ENCODE data around the gene GNB1.

GNB1 gene

GRCh38 chr1:1826356-1827088 is 64.4 kb downstream of the GNB1 start:
- TF ChIP-seq CTCF (IDR thresholded peaks at IDR 0.05; ENCODE audit: insufficient read depth, low read length, poor library complexity, severe bottlenecking), result no peak
- no peak for TF ChIP-seq EZH2phosphoT487 (conservative IDR thresholded peaks at IDR 0.05; ENCODE audit: low read length)
- Histone ChIP-seq H3F3A (ENCODE audit: insufficient read depth) (peaks cover 6% of the 10 kb centered on the region; the same call in 1 of the 2 replicates), H3K27ac (ENCODE audit: low read depth, low read length) (no peak overlapping the region), H2AFZ (ENCODE audit: low read depth, low read length, severe bottlenecking) (no peak overlapping the region), H4K20me1 (ENCODE audit: low read depth, low read length) (peaks cover 4% of the 10 kb centered on the region; the same call in 1 of the 2 replicates), H3K9me3 (ENCODE audit: insufficient read depth, low read length) (no peaks in the 10 kb centered on the region), H3K27me3 (ENCODE audit: low read length) (no peaks in the 10 kb centered on the region), H3K4me3 (ENCODE audit: insufficient read depth, low read length, poor library complexity, severe bottlenecking) (no peak overlapping the region), H3K9me2 (replicated peaks; ENCODE audit: insufficient read depth, low read length) (no peaks in the 10 kb centered on the region), H3K79me2 (ENCODE audit: insufficient read depth, low read length) (peaks cover 80% of the 10 kb centered on the region), H3K9ac (ENCODE audit: low read length) (no peak overlapping the region), H3K36me3 (ENCODE audit: low read length) (peaks cover 28% of the 10 kb centered on the region; the same call in 1 of the 2 replicates), H3K4me2 (ENCODE audit: low read depth, low read length, poor library complexity, severe bottlenecking) (no peak overlapping the region)

- peaks cover 33% of the 10 kb centered on the region; the same call in 1 of the 2 replicates for H3K36me3 ChIP-seq (ENCODE audit: low read length)
Measured at GRCh38 chr1:1825217-1825616, 65.7 kb downstream of the GNB1 start.

GRCh38 chr1:1819762-1820161 is 71.1 kb downstream of the GNB1 start:
- Histone ChIP-seq H3K4me3 (ENCODE audit: insufficient read depth, low read length, poor library complexity, severe bottlenecking) (no peak overlapping the region), H3K9ac (ENCODE audit: low read length) (no peak overlapping the region), H3K79me2 (ENCODE audit: insufficient read depth, low read length) (peaks cover 44% of the 10 kb centered on the region), H4K20me1 (ENCODE audit: low read depth, low read length) (peaks cover under 1% of the 10 kb centered on the region; the same call in 1 of the 2 replicates), H3K9me2 (replicated peaks; ENCODE audit: insufficient read depth, low read length) (no peaks in the 10 kb centered on the region), H3K4me2 (ENCODE audit: low read depth, low read length, poor library complexity, severe bottlenecking) (no peak overlapping the region), H3K36me3 (ENCODE audit: low read length) (peaks cover 37% of the 10 kb centered on the region), H2AFZ (ENCODE audit: low read depth, low read length, severe bottlenecking) (no peak overlapping the region), H3K27me3 (ENCODE audit: low read length) (no peaks in the 10 kb centered on the region), H3K27ac (ENCODE audit: low read depth, low read length) (no peak overlapping the region), H3F3A (ENCODE audit: insufficient read depth) (no peaks in the 10 kb centered on the region; the same call in none of the 2 replicates), H3K9me3 (ENCODE audit: insufficient read depth, low read length) (no peaks in the 10 kb centered on the region)
- TF ChIP-seq CTCF (IDR thresholded peaks at IDR 0.05; ENCODE audit: insufficient read depth, low read length, poor library complexity, severe bottlenecking) (no peak), EZH2phosphoT487 (conservative IDR thresholded peaks at IDR 0.05; ENCODE audit: low read length) (no peak)

More at GRCh38 chr1:1825217-1825616, 65.7 kb downstream of the GNB1 start:
- H3F3A ChIP-seq (ENCODE audit: insufficient read depth), result peaks cover 6% of the 10 kb centered on the region; the same call in 1 of the 2 replicates
- no peaks in the 10 kb centered on the region for H3K9me2 ChIP-seq (replicated peaks; ENCODE audit: insufficient read depth, low read length)
- no peak overlapping the region for H3K9ac ChIP-seq (ENCODE audit: low read length)
- no peak overlapping the region for H2AFZ ChIP-seq (ENCODE audit: low read depth, low read length, severe bottlenecking)
- no peaks in the 10 kb centered on the region for H3K9me3 ChIP-seq (ENCODE audit: insufficient read depth, low read length)
- H3K79me2 ChIP-seq (ENCODE audit: insufficient read depth, low read length), result peaks cover 80% of the 10 kb centered on the region
- no peak overlapping the region for H3K4me3 ChIP-seq (ENCODE audit: insufficient read depth, low read length, poor library complexity, severe bottlenecking)
- no peaks in the 10 kb centered on the region for H3K27me3 ChIP-seq (ENCODE audit: low read length)
- no peak overlapping the region for H3K27ac ChIP-seq (ENCODE audit: low read depth, low read length)
- H3K4me2 ChIP-seq (ENCODE audit: low read depth, low read length, poor library complexity, severe bottlenecking), result no peak overlapping the region
- no peak for TF ChIP-seq CTCF (IDR thresholded peaks at IDR 0.05; ENCODE audit: insufficient read depth, low read length, poor library complexity, severe bottlenecking)
- TF ChIP-seq EZH2phosphoT487 (conservative IDR thresholded peaks at IDR 0.05; ENCODE audit: low read length), result no peak
- peaks cover 4% of the 10 kb centered on the region; the same call in 1 of the 2 replicates for H4K20me1 ChIP-seq (ENCODE audit: low read depth, low read length)

Data from SU-DHL-6 (cell line).